Measurements from ENCODE around the gene ATAD5.
"Not testable (repeated sequence)": the region's sequence is repeated elsewhere in the genome, so short reads cannot be mapped to it uniquely, and the experiment has no call there.

ATAD5 gene

GRCh38 chr17:30831663-30832437 lies at the start of gene ATAD5:
TSS of gene ATAD5 (plus strand) at chr17:30831966. CDS start at chr17:30832348, 382 bp downstream.
- peak; percentile 90 for DNase-seq (ENCODE audit: low spot score)

DNA sequence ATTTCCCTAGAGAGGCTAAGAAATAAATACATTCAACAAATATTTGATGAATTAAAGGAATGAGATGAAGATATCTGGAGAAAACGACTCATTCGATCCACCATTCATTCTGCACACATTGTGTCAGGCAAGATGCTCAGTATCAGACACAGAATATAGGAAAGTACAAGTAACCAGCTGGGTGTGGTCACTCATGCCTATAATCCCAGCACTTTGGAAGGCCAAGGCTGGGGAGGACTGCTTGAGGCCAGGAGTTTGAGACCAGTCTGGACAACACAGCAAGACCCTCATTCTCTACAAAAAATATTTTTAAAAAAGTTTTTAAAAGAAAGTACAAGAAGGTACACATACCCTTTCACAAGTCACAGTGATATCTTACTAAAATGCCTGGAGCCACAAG lies 49.6 kb upstream of the ATAD5 start:
- no peak for DNase-seq (ENCODE audit: low spot score)

DNA sequence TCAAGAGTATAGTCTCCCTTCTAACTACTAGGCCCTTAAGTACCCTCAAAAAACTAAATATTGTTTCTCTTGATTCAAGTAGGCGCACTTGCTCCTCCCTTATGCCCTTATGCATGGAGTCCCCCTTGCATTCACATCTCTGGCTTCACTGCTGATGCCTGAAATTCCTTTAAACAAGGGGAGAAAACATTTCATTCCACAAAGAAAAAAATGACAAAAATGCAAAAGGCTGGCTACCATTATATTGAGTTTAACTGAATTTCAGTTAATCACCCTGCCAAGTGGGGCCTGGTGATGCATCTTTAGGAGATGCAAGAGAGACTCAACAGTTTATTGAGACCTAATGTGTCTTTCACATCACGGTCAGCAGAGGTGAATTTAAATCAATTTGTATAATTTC lies 42.8 kb upstream of the ATAD5 start:
- DNase-seq (ENCODE audit: low spot score) = no peak

DNA sequence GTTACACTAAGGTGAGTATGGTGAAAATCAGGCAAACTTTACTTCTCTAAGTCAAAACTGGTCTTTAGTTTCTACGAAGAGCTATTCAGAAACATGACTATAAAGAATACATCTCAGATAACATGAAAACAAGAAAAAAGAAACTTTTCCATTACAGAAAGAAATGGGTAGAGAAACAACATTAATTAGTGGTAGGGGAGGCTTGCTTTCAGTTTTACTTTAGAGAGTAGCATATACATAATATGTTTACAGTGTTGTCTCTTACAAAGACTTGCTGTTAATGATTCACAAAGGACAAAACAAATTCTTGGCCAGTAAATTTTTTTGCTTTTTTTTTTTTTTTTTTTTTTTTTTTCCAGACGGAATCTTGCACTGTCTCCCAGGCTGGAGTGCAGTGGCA lies 41.5 kb upstream of the ATAD5 start:
- no peak for DNase-seq (ENCODE audit: low spot score)

GRCh38 chr17:30793282-30793977 lies 38.3 kb upstream of the ATAD5 start:
- DNase-seq (ENCODE audit: low spot score) = no peak

- DNase-seq (ENCODE audit: low spot score) = no peak
Measured at GRCh38 chr17:30794372-30794771, 37.4 kb upstream of the ATAD5 start.

DNA sequence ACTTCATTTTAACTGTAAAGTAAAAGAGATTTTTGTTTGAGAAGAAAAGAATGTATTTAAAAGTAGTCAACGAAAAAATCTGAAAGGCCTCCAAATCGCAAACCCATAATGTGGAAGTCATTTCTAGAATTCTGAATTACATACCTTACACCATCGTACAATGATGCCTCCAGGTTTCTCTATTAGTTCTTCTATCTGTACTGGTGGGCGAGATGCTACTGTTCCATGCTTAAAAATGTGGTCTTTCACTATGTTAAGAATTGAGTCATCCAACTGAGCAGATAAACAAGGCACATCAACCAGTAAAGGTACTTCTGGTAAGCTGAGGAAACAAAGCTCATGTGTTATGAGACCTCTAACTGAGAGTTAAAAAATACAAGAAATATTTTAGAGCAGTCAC lies 35.8 kb upstream of the ATAD5 start:
- no peak for DNase-seq (ENCODE audit: low spot score)

GRCh38 chr17:30801671-30802070 lies 30.1 kb upstream of the ATAD5 start:
- no peak for DNase-seq (ENCODE audit: low spot score)

DNA sequence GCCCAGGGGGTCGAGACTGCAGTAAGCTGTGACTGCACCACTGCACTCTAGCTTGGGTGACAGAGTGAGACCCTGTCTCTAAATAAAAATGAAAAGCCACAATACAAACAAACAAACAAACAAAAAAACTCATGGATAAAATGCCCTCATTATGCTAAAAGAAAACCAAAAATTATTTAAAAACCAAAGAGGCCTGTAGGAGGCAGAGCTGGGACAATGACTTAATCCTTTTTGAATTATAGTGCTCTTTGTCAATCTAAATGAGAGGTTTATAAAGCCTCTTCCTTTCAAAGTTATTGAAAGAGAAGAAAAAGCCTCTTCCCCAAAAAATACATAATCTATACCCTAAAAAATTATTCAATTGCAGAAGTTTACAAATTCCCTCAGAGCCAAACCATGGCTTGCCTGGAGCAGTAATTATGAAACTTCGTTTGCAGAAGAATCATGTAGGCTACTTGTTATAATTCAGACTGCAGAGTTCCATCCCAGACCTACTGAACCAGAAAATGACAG lies 25.8 kb upstream of the ATAD5 start:
- DNase-seq (ENCODE audit: low spot score) = no peak

DNA sequence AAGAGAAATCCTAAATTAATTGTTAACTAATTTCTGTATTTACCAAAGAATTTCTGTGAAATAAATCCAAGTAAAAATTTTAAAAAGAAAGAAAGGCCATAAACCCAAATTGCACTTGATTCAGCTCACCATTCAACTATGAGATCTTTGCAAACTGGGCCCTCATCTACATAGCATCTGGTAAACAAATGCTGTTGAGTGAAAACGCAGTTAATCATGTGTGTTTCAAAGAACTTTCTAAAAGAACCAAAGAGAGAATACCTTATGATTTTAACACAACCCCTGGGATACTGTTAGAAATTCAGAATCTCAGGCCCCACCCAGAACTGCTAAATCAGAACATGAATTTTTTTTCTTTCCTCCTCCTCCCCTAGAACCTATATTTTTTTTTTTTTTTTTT lies 23.9 kb upstream of the ATAD5 start:
- DNase-seq (ENCODE audit: low spot score) = no peak

DNA sequence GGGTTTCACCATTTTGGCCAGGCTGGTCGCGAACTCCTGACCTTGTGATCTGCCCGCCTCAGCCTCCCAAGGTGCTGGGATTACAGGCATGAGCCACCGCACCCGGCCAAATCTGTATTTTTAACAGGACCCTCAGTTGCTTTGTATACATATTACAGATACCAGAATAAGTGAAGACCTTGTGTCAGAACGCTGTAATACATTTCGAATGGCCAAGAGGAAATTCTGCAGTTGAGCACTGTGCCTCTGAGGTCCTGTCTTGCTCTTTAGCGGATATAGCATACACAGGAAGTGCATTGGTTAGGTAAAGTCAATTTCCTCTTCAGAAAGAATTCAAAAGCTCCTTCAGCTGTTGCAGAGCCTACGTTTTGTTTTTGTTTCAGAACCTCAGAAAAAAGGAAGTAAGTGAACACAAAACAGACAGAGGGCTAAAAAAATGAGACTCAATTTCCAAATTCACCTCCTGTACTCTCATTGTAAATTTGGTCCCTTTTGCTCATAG lies 22.9 kb upstream of the ATAD5 start:
- no peak for DNase-seq (ENCODE audit: low spot score)

DNA sequence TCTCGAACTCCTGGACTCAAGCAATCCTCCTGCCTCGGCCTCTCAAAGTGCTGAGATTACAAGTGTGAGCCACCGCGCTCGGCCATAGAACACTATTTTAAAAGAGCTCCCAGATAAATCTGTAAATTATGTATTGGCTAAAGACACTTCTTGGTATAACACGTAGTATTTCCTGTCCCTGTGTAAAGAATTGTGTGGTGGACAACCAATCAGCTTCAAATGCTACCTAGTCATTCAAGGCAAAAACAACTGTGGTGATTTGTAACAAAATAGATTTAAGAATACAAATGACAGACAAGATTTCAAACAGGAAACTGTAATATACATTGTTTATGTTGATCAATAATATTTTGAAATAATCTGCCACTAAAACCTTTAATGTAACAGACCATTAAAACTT lies 21.9 kb upstream of the ATAD5 start:
- no peak for DNase-seq (ENCODE audit: low spot score)

- DNase-seq (ENCODE audit: low spot score) = no peak
Measured at GRCh38 chr17:30812218-30813177, 19.3 kb upstream of the ATAD5 start.

- DNase-seq (ENCODE audit: low spot score) = not testable (repeated sequence)
Measured at GRCh38 chr17:30814236-30814635, 17.5 kb upstream of the ATAD5 start.

GRCh38 chr17:30814860-30815259 lies 16.9 kb upstream of the ATAD5 start:
- DNase-seq (ENCODE audit: low spot score) = not testable (repeated sequence)

- no peak for DNase-seq (ENCODE audit: low spot score)
Measured at GRCh38 chr17:30816165-30816564, 15.6 kb upstream of the ATAD5 start.

GRCh38 chr17:30819971-30820705 lies 11.6 kb upstream of the ATAD5 start:
- no peak for DNase-seq (ENCODE audit: low spot score)

DNA sequence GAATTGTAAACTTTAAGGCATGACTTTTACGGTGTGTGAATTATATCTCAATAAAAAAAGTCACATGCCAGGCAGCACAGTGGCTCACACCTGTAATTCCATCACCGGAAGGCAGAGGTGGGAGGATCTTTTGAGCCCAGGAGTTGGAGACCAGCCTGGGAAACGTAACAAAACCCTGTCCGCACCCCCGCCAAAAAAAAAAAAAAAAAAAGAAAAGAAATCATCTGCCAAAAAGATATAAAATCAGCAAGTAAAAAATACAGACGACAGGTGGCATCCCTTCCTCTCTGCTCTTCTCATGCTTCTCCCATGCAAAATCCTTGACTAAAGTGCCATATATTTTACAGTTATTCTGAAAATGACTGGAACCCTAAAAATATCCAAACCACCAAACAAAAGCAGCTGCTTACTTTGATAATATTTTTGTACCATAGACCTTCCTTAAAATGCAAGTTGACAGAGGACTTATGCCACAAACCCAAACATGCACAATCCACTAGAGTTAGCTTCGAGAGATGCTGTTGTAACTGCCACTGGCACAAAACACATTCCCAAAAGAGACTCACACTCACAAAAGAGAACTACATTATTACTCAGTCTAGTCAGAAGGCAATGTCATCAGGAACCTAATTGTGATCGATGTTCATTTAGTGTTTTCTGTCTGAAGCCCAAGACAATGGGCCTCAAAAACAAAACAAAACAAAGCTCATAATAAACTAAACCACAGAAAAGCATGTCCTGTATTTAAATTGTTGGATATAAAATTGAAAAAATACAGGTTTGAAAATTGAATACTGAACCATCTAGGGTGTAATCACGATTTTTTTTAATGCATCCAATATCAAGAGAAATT lies 9.7 kb upstream of the ATAD5 start:
- DNase-seq (ENCODE audit: low spot score) = no peak

GRCh38 chr17:30822919-30823318 lies 8.8 kb upstream of the ATAD5 start:
- DNase-seq (ENCODE audit: low spot score) = peak; percentile 21

DNA sequence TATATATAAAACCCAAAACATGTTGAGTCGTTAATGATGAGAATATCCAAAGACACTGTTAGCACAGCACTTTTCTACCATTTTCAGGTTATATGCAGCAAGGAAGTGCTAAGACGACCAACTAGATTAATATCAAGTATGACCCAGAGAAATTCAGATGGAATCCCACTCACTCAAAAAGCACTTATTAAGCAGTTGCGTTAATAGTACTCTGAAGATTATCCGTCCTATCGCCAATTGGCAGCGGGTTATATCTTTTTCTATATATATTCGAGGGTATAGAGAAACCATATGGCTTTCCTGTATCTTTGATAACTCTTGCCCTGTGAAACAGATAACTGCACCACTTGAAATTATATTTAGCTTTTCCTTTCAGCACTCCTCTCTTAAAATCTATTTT lies 8.3 kb upstream of the ATAD5 start:
- peak; percentile 57 for DNase-seq (ENCODE audit: low spot score)

Measured in hematopoietic multipotent progenitor cell treated with erythropoietin and hydrocortisone succinate and interleukin-3 and kit ligand, for 15 days (in vitro differentiated cells).